PC-9 (cell line): Measurements from ENCODE around the gene MYRIP.

Experiments used
- CTCF ChIP-seq: fragments of 200-600 bp; sonication (generic); conservative IDR thresholded peaks from 2 replicates; pipeline ENCODE4 v1.6.1; 2017; ENCODE audit warnings: mixed run types, antibody characterized with exemption, mild to moderate bottlenecking, moderate library complexity
- EZH2 ChIP-seq: fragments of 200-600 bp; sonication (generic); IDR thresholded peaks from 2 replicates; pipeline ENCODE4 v1.8.0; 2017; ENCODE audit warnings: antibody characterized with exemption, low read depth

GRCh38 chr3:40211579-40211978 lies 402.2 kb downstream of the MYRIP start:
- TF ChIP-seq CTCF (no peak), EZH2 (no peak)
